Measurements from ENCODE around the gene PRDM15.

Gene PRDM15

GRCh38 chr21:41753006-41753898, 125.9 kb downstream of the PRDM15 start:
- Histone ChIP-seq H3K23ac (ENCODE audit: low read length in 2 of 2) (no peak overlapping the region), H3K27me3 (ENCODE audit: control insufficient read depth in 1 of 2, insufficient read depth in 1 of 2, low read length in 2 of 2) (peaks cover 0 to 21% of the 10 kb centered on the region in 2 experiments), H3K4me3 (ENCODE audit: insufficient read depth in 1 of 2, low read depth in 1 of 2, low read length in 2 of 2) (no peak overlapping the region), H3K9me3 (ENCODE audit: control insufficient read depth, low read length) (no peaks in the 10 kb centered on the region), H2BK12ac (ENCODE audit: low read length in 2 of 2) (no peak overlapping the region), H2BK15ac (ENCODE audit: low read depth, poor library complexity, severe bottlenecking) (no peak overlapping the region), H2BK120ac (ENCODE audit: low read depth, low read length) (no peak overlapping the region), H3K79me1 (replicated peaks; ENCODE audit: low read length, poor library complexity, severe bottlenecking) (peaks cover 24% of the 10 kb centered on the region), H2AFZ (ENCODE audit: low read depth, low read length) (no peak overlapping the region), H3K27ac (ENCODE audit: low read length, poor library complexity, severe bottlenecking) (no peak overlapping the region), H3K14ac (ENCODE audit: low read length in 2 of 2) (no peak overlapping the region), H4K8ac (ENCODE audit: low read length) (no peak overlapping the region), H3K4ac (ENCODE audit: low read depth in 1 of 2, low read length in 2 of 2) (no peak overlapping the region), H3K36me3 (ENCODE audit: control insufficient read depth in 1 of 2, insufficient read depth in 2 of 2, low read depth in 1 of 2, low read length in 2 of 2) (peaks cover 0 to 40% of the 10 kb centered on the region in 2 experiments), H3K4me2 (ENCODE audit: low read length, poor library complexity, severe bottlenecking) (no peak overlapping the region), H3K9ac (ENCODE audit: low read length) (no peak overlapping the region), H3K18ac (ENCODE audit: low read depth in 1 of 2, low read length in 2 of 2) (no peak overlapping the region), H2AK5ac (ENCODE audit: low read length, severe bottlenecking) (no peak overlapping the region), H4K91ac (ENCODE audit: low read length) (no peak overlapping the region), H2BK5ac (ENCODE audit: low read depth, low read length, poor library complexity, severe bottlenecking) (no peak overlapping the region), H3K4me1 (ENCODE audit: control insufficient read depth, insufficient read depth, low read depth, low read length) (peaks cover 38% of the 10 kb centered on the region)
- WGBS, result 73% methylated on average over 15 of the region's 16 CpGs
- no peak for DNase-seq

- Histone ChIP-seq H3K27me3 (ENCODE audit: control insufficient read depth in 1 of 2, insufficient read depth in 1 of 2, low read length in 2 of 2) (peaks cover 0 to 21% of the 10 kb centered on the region in 2 experiments), H2BK12ac (ENCODE audit: low read length in 2 of 2) (no peak overlapping the region)
- DNase-seq, result peak; percentile 27
Measured at GRCh38 chr21:41752231-41752681, 126.9 kb downstream of the PRDM15 start.

GRCh38 chr21:41751611-41752011, 127.5 kb downstream of the PRDM15 start:
- H3K4ac ChIP-seq (ENCODE audit: low read depth in 1 of 2, low read length in 2 of 2), result no peak overlapping the region
- no peak for DNase-seq
- no peak overlapping the region for H3K9ac ChIP-seq (ENCODE audit: low read length)
- H2BK12ac ChIP-seq (ENCODE audit: low read length in 2 of 2), result no peak overlapping the region
- H2AK5ac ChIP-seq (ENCODE audit: low read length, severe bottlenecking), result no peak overlapping the region
- peaks cover 38% of the 10 kb centered on the region for H3K4me1 ChIP-seq (ENCODE audit: control insufficient read depth, insufficient read depth, low read depth, low read length)
- H3K18ac ChIP-seq (ENCODE audit: low read depth in 1 of 2, low read length in 2 of 2), result no peak overlapping the region
- H4K8ac ChIP-seq (ENCODE audit: low read length), result no peak overlapping the region
- no peak overlapping the region for H3K23ac ChIP-seq (ENCODE audit: low read length in 2 of 2)
- peaks cover 0 to 50% of the 10 kb centered on the region in 2 experiments for H3K36me3 ChIP-seq (ENCODE audit: control insufficient read depth in 1 of 2, insufficient read depth in 2 of 2, low read depth in 1 of 2, low read length in 2 of 2)
- WGBS, result 65% methylated on average over 12 of the region's 12 CpGs
- H2BK15ac ChIP-seq (ENCODE audit: low read depth, poor library complexity, severe bottlenecking), result no peak overlapping the region
- H4K91ac ChIP-seq (ENCODE audit: low read length), result no peak overlapping the region
- H3K27ac ChIP-seq (ENCODE audit: low read length, poor library complexity, severe bottlenecking), result peak overlapping the region; percentile 37
- no peak overlapping the region for H2AFZ ChIP-seq (ENCODE audit: low read depth, low read length)
- H3K79me1 ChIP-seq (replicated peaks; ENCODE audit: low read length, poor library complexity, severe bottlenecking), result peaks cover 20% of the 10 kb centered on the region
- H3K27me3 ChIP-seq (ENCODE audit: control insufficient read depth in 1 of 2, insufficient read depth in 1 of 2, low read length in 2 of 2), result peaks cover 0 to 21% of the 10 kb centered on the region in 2 experiments
- no peaks in the 10 kb centered on the region for H3K9me3 ChIP-seq (ENCODE audit: control insufficient read depth, low read length)
- H3K4me3 ChIP-seq (ENCODE audit: insufficient read depth in 1 of 2, low read depth in 1 of 2, low read length in 2 of 2), result no peak overlapping the region
- no peak overlapping the region for H2BK120ac ChIP-seq (ENCODE audit: low read depth, low read length)
- H3K14ac ChIP-seq (ENCODE audit: low read length in 2 of 2), result no peak overlapping the region
- no peak overlapping the region for H3K4me2 ChIP-seq (ENCODE audit: low read length, poor library complexity, severe bottlenecking)
- no peak overlapping the region for H2BK5ac ChIP-seq (ENCODE audit: low read depth, low read length, poor library complexity, severe bottlenecking)

More at GRCh38 chr21:41752231-41752681, 126.9 kb downstream of the PRDM15 start:
- Histone ChIP-seq H3K79me1 (replicated peaks; ENCODE audit: low read length, poor library complexity, severe bottlenecking) (peaks cover 25% of the 10 kb centered on the region), H3K23ac (ENCODE audit: low read length in 2 of 2) (no peak overlapping the region), H2BK120ac (ENCODE audit: low read depth, low read length) (no peak overlapping the region), H3K4ac (ENCODE audit: low read depth in 1 of 2, low read length in 2 of 2) (no peak overlapping the region), H3K9ac (ENCODE audit: low read length) (no peak overlapping the region), H3K9me3 (ENCODE audit: control insufficient read depth, low read length) (no peaks in the 10 kb centered on the region), H3K14ac (ENCODE audit: low read length in 2 of 2) (no peak overlapping the region), H3K4me3 (ENCODE audit: insufficient read depth in 1 of 2, low read depth in 1 of 2, low read length in 2 of 2) (no peak overlapping the region), H4K91ac (ENCODE audit: low read length) (no peak overlapping the region), H2BK15ac (ENCODE audit: low read depth, poor library complexity, severe bottlenecking) (no peak overlapping the region), H4K8ac (ENCODE audit: low read length) (no peak overlapping the region), H3K27ac (ENCODE audit: low read length, poor library complexity, severe bottlenecking) (peak overlapping the region; percentile 7), H2AFZ (ENCODE audit: low read depth, low read length) (no peak overlapping the region), H3K4me2 (ENCODE audit: low read length, poor library complexity, severe bottlenecking) (no peak overlapping the region), H3K18ac (ENCODE audit: low read depth in 1 of 2, low read length in 2 of 2) (no peak overlapping the region), H3K36me3 (ENCODE audit: control insufficient read depth in 1 of 2, insufficient read depth in 2 of 2, low read depth in 1 of 2, low read length in 2 of 2) (peaks cover 0 to 47% of the 10 kb centered on the region in 2 experiments), H2AK5ac (ENCODE audit: low read length, severe bottlenecking) (no peak overlapping the region), H2BK5ac (ENCODE audit: low read depth, low read length, poor library complexity, severe bottlenecking) (no peak overlapping the region), H3K4me1 (ENCODE audit: control insufficient read depth, insufficient read depth, low read depth, low read length) (peaks cover 38% of the 10 kb centered on the region)
- WGBS, result 45% methylated on average over 13 of the region's 13 CpGs

- H3K4me2 ChIP-seq (ENCODE audit: low read length, poor library complexity, severe bottlenecking), result no peak overlapping the region
- no peak overlapping the region for H3K18ac ChIP-seq (ENCODE audit: low read depth in 1 of 2, low read length in 2 of 2)
- H2BK15ac ChIP-seq (ENCODE audit: low read depth, poor library complexity, severe bottlenecking), result no peak overlapping the region
- H3K4ac ChIP-seq (ENCODE audit: low read depth in 1 of 2, low read length in 2 of 2), result no peak overlapping the region
- no peak overlapping the region for H4K91ac ChIP-seq (ENCODE audit: low read length)
- H3K79me1 ChIP-seq (replicated peaks; ENCODE audit: low read length, poor library complexity, severe bottlenecking), result peaks cover 12% of the 10 kb centered on the region
- no peak overlapping the region for H3K23ac ChIP-seq (ENCODE audit: low read length in 2 of 2)
- no peak overlapping the region for H3K27ac ChIP-seq (ENCODE audit: low read length, poor library complexity, severe bottlenecking)
- H3K36me3 ChIP-seq (ENCODE audit: control insufficient read depth in 1 of 2, insufficient read depth in 2 of 2, low read depth in 1 of 2, low read length in 2 of 2), result peaks cover 0 to 50% of the 10 kb centered on the region in 2 experiments
- H4K8ac ChIP-seq (ENCODE audit: low read length), result no peak overlapping the region
- no peak overlapping the region for H2BK5ac ChIP-seq (ENCODE audit: low read depth, low read length, poor library complexity, severe bottlenecking)
- H3K4me1 ChIP-seq (ENCODE audit: control insufficient read depth, insufficient read depth, low read depth, low read length), result peaks cover 38% of the 10 kb centered on the region
- no peak overlapping the region for H3K14ac ChIP-seq (ENCODE audit: low read length in 2 of 2)
- no peak for DNase-seq
- WGBS, result 90% methylated on average over 16 of the region's 16 CpGs
- no peak overlapping the region for H3K4me3 ChIP-seq (ENCODE audit: insufficient read depth in 1 of 2, low read depth in 1 of 2, low read length in 2 of 2)
- H3K27me3 ChIP-seq (ENCODE audit: control insufficient read depth in 1 of 2, insufficient read depth in 1 of 2, low read length in 2 of 2), result peaks cover 0 to 15% of the 10 kb centered on the region in 2 experiments
- H3K9ac ChIP-seq (ENCODE audit: low read length), result no peak overlapping the region
- H2BK12ac ChIP-seq (ENCODE audit: low read length in 2 of 2), result no peak overlapping the region
- no peak overlapping the region for H2AFZ ChIP-seq (ENCODE audit: low read depth, low read length)
- H2AK5ac ChIP-seq (ENCODE audit: low read length, severe bottlenecking), result no peak overlapping the region
- no peak overlapping the region for H2BK120ac ChIP-seq (ENCODE audit: low read depth, low read length)
- no peaks in the 10 kb centered on the region for H3K9me3 ChIP-seq (ENCODE audit: control insufficient read depth, low read length)
Measured at GRCh38 chr21:41750532-41751151, 128.5 kb downstream of the PRDM15 start.

Data from mesenchymal stem cell (in vitro differentiated cells and primary cell).